HG03558 (cell line): ENCODE results near the gene LCN1.

Source experiments
- ATAC-seq: cut with Tn5 transposase; IDR thresholded peaks from one replicate; pipeline ENCODE4 v1.9.1; 2021; ENCODE audit warnings: moderate number of reproducible peaks; ENCODE audit not compliant: unreplicated experiment; ENCODE audit errors: extremely low read depth

The LCN1 gene

GRCh38 chr9:135520916-135521607 is at the start of gene LCN1:
TSS of gene LCN1 (plus strand) at chr9:135521440. CDS start at chr9:135521498, 58 bp downstream.
- ATAC-seq: no peak

GRCh38 chr9:135471791-135472640 is 49.2 kb upstream of the LCN1 start:
- no peak for ATAC-seq

- ATAC-seq: no peak
Measured at GRCh38 chr9:135473972-135474543, 47.2 kb upstream of the LCN1 start.

GRCh38 chr9:135474915-135475314 is 46.3 kb upstream of the LCN1 start:
- no peak for ATAC-seq

- no peak for ATAC-seq
Measured at GRCh38 chr9:135476561-135477355, 44.5 kb upstream of the LCN1 start.

- no peak for ATAC-seq
Measured at GRCh38 chr9:135478191-135478590, 43.0 kb upstream of the LCN1 start.

GRCh38 chr9:135478829-135479468 is 42.3 kb upstream of the LCN1 start:
- ATAC-seq: no peak

GRCh38 chr9:135479469-135480052 is 41.7 kb upstream of the LCN1 start, which contains the start of gene PPP1R26:
TSS of gene PPP1R26 (plus strand) at chr9:135479782. CDS start at chr9:135484511, 4,729 bp downstream.
- ATAC-seq: no peak

GRCh38 chr9:135480071-135480939 is 40.9 kb upstream of the LCN1 start:
- ATAC-seq: no peak

GRCh38 chr9:135480940-135481310 is 40.3 kb upstream of the LCN1 start:
- no peak for ATAC-seq

GRCh38 chr9:135482015-135482754 is 39.1 kb upstream of the LCN1 start:
- ATAC-seq: no peak

- ATAC-seq: no peak
Measured at GRCh38 chr9:135484460-135485277, 36.6 kb upstream of the LCN1 start.

- no peak for ATAC-seq
Measured at GRCh38 chr9:135485385-135485784, 35.9 kb upstream of the LCN1 start.

- ATAC-seq: no peak
Measured at GRCh38 chr9:135485832-135486231, 35.4 kb upstream of the LCN1 start.

GRCh38 chr9:135486267-135487065 is 34.8 kb upstream of the LCN1 start:
- no peak for ATAC-seq

GRCh38 chr9:135487281-135488012 is 33.8 kb upstream of the LCN1 start:
- ATAC-seq: no peak
